HG02884 (cell line): ENCODE measurements around the gene FAM135A.
A peak's percentile ranks its signal among the peaks of the same experiment; 100 is the strongest.
"Not testable (repeated sequence)": the region's sequence is repeated elsewhere in the genome, so short reads cannot be mapped to it uniquely, and the experiment has no call there.

Source experiments
- ATAC-seq: cut with Tn5 transposase; IDR thresholded peaks from one replicate; pipeline ENCODE4 v1.9.1; 2021; ENCODE audit warnings: mild to moderate bottlenecking, moderate library complexity; ENCODE audit not compliant: unreplicated experiment

FAM135A gene

DNA sequence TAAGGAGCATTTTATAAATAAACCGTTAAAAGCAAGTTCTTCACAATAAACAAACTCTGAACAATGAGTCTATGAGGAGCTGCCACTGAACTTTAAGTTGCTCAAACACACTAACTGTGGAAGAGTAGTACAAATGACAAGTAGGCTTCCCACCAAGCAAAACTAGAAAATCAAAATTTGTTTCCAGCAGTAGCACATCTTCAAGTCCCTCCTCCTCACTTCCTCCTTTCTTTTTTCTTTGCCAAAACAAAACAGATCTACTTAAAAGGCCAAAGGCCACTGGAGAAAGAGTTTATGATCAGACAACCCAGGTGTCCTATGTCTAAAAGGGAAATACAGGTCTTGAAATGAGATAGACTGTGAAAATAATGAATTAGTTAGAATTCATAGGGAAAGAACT is 17.1 kb upstream of the FAM135A start:
- ATAC-seq, result no peak

GRCh38 chr6:70396796-70397729 is 16.2 kb upstream of the FAM135A start:
- no peak for ATAC-seq

DNA sequence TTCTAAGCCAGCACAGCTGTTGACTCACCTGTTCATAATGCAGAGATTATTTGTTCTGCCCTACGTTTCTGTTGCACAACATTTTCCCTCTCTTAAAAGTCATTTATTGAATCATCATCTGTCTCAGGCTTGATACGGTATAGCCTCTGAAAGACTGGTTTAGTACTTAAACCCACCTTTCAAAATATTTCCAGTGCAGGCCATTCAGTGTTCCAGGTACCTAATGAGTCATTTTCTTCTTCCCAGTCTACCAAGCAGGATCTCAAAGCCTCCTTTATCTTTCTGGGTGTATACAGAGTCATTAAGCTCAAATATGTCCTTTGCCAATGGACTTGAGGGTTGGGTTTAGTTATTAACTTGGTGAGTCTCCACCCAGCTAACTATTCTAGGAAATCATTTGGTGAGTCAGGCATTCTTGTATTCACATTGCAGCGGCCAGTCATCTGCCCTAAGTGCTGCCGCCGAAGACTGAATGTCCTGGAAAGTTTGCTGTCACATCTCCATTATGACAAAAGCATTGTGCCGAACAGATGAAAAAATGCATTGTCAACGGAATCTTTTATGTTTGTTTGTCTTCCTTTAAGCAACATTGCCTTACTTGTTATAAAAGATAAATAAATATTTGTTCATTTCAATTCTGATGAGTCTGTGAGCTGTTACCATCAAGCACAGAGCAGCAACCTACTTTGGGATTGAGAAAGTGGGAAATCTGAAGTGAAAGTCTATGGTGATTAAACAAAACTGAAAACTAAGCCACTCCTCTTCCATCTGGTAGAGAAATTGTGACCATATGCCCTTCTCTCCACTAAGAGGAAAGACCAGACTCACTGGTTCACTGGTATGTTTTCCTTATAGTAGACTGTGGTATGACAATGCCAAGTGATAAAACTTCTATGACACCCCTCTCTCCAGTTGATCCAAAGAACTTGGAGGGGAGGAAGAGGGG is 14.3 kb upstream of the FAM135A start:
- ATAC-seq, result no peak

- no peak for ATAC-seq
These were observed 8.7 kb upstream of the FAM135A start for GRCh38 chr6:70404658-70405057.

DNA sequence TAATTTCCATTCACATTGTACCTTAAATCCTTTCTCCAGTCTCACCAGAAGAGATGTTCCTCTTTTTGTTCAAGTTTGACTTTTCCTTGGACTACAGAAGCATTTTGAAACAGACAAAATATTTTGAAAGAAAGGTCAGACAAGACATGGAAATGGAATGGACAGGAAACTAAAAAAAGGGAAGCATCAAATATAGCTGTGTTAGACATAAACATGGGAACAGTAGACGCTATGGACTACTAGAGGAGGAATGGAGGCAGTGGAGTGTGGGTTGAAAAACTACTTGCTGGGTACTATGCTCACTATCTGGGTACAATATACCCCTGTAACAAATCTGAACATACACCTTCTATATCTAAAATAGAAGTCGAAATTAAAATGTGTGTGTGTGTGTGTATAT is 4.1 kb upstream of the FAM135A start:
- ATAC-seq, result no peak

GRCh38 chr6:70411542-70412251 is 1.6 kb upstream of the FAM135A start:
- ATAC-seq, result no peak

DNA sequence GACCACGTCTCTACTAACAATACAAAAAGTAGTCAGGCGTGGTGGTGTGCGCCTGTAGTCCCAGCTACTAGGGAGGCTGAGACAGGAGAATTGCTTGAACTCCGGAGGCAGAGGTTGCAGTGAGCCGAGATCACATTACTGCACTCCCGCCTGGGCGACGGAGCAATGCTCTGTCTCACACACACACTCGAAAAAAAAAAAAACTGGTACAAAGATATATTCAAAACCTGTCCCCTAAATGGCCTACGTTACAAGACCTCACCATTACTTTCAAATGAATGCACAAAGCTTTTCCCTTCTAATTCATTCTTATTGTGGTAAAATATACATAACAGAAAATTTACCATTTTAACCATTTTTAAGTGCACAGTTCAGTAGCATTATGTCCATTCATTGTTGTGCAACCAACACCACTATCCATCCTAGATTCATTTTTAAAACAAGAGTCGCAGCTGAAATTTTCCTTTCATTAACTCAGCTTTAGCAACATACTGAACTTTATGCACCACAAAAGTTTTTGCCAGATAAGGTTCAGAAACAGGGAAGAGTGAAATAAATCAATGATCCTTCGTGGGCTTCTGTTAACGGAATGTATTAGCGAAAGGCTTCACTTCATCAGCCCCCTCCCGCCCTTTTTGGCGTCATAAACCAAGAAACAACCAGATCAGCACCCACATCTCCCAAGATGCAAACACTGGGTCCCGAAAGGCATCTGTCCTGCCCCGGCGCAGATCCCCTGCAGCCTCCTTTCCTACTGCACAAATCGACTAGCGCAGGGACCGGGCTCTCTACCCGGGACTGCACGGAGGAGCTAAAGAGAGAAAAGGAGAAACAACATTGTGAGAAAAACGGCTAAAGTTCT is 825 bp upstream of the FAM135A start:
- peak; percentile 20 for ATAC-seq

- ATAC-seq, result no peak
These were observed 735 bp downstream of the FAM135A start for GRCh38 chr6:70413992-70414494.

DNA sequence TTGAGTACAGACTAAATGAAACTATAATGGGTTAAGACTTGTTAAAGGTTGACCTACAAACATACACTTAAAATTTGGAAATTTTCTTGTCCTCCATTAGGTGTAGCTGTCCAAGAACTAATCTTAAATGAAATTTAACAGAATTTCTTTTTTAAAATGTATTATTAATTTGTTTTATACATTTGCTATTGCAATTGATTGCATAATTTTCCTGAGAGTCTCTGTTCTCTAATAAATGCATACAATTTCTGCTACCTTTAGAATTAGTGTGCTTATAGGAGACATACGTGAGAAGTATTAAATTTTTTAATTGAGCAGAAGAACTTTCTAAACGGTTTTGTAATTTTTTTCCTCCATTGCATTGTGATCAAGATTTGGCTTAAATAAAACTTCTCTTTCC is 1.5 kb downstream of the FAM135A start:
- ATAC-seq, result no peak

GRCh38 chr6:70415247-70415646 is 1.9 kb downstream of the FAM135A start:
- no peak for ATAC-seq

DNA sequence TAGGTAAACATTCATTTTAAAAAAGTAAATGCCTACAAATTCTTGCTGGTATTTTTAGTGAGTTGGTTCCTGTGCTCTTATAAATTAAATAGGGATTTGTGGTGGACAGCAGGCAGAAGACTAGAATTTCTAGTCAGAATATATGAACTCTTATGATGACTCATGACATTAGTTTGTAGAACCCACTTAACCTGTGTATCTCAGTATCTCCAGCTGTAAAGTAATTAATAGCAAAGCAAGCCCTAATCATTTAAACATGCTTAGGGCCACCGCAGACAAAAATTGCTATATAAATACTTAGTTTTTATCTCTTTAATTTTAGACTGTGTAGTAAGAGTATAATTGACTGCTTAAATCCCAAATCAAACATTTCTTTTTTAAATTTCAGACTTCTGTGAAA is 2.4 kb downstream of the FAM135A start:
- ATAC-seq, result no peak

DNA sequence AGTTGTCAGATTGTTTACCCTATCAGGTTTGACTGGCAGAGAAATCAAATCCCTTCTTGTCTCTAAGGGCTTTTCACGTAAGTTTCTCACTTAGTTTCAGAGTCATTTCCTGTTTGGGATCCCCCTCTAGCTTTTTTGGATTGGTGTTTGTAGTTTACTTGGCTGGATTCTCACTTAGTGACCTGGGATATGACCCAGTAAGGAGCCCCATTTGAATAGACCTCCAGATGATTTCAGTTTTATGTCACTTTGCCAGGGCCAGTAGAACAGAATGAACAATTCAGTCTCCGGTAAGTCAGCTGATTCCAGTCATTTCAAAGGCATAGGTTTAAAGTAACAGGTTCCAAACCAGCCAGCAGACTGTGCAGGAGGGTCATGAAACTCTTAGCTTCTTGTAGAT is 8.2 kb downstream of the FAM135A start:
- ATAC-seq, result no peak

DNA sequence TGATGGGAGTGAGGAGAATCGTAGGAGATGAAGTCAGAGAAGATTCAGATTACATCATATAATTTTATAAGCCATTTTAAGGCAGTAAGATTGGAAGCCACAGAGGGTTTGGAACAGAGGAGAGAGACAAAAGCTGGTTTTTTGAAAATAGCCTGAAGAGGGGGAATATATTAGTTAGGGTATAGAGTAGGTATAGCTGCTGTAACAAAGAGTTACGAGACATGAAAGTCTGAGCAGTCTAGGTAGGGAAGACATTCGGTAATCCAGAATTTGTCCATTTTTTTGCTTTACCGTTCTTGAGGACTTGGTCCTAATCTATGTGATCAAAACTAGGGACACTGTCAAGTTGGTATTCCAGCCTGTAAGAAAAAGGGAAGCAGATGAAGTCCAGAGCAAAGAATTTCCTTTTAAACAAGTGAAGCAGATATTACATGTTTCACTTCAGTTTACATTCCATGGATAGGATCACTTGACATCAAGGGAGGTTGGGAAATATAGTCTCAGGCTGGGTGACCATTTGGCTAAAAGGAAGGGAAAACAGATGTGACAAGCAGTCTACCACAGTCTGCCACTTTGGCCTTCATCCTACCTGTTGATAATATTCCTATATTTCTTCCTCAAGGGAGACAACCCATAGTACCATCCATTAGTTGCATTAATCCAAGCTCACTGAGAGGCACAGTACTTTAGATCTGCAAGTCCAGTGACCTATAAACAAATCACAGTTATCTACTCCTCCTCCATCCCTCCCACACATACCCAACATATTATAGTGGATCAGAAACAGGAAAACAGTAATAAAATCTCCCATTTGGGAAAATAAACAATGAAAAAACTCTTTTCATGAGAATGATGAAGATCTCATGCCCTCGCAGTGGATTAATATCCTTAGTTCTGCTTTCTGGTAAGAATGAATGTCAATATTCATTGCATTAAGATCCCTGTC is 10.2 kb downstream of the FAM135A start:
- ATAC-seq, result no peak

GRCh38 chr6:70424291-70424690 is 11.0 kb downstream of the FAM135A start:
- ATAC-seq, result no peak

- no peak for ATAC-seq
These were observed 23.0 kb downstream of the FAM135A start for GRCh38 chr6:70436320-70436719.

GRCh38 chr6:70445001-70445400 is 31.7 kb downstream of the FAM135A start:
- ATAC-seq, result no peak

DNA sequence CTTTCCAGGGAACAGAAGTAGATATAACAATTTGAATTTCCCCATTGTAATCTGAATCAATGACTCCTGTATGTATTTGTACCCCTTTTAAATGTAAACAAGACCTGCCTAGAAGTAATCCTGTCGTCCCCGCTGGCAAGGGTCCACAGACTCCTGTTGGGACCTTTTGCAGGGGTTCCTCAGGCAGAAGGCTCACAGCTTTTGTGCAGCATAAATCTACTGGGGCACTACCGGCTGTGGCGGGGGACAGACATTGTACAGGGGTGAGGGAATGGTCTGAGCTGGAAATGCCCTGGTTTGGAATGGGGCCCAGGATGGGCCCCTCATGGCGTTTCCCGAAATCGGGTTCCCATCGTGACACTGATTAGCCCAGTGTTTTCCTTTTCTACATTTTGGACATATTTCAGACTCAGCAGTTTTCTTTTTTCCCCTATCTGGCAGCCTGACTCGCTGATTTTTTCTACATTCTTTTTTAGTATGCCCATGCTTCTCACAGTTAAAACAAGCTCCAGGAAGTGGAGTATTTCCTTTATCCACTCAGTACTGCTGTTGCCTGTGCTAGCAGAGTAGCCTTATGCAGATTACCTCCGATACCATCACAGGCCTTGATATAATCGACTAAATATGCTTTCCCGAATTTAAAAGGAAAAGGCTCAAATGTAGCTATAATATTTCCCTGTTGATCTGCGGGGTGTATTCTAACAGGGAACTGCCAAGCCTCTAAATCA is 34.2 kb downstream of the FAM135A start:
- not testable (repeated sequence) for ATAC-seq

DNA sequence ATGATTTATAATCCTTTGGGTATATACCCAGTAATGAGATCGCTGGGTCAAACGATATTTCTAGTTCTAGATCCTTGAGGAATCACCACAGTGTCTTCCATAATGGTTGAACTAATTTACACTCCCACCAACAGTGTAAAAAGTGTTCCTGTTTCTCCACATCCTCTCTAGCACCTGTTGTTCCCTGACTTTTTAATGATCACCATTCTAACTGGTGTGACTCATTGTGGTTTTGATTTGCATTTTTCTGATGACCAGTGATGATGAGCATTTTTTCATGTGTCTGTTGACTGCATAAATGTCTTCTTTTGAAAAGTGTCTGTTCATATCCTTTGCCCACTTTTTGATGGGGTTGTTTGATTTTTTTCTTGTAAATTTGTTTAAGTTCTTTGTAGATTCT is 40.6 kb downstream of the FAM135A start:
- not testable (repeated sequence) for ATAC-seq
